Mucosa of descending colon (tissue), 3 donors: ENCODE results near the gene KRT23. TPM values are rescaled to one million over a fixed set of nuclear protein-coding genes. Genes with fewer than 3 reads are reported as not detected.
"Not testable (repeated sequence)": the region's sequence is repeated elsewhere in the genome, so short reads cannot be mapped to it uniquely, and the experiment has no call there.

Experiments used
- ATAC-seq: fragments of 200-7000 bp; cut with Tn5 transposase; one replicate; pipeline ENCODE4 v1.9.1; 2020; ENCODE audit warnings: mild to moderate bottlenecking, moderate library complexity
- DNase-seq, 3 donors: peaks; one replicate each; pipeline ENCODE4 v3.0.0-alpha.2; 2020
- H3K36me3 ChIP-seq: fragments of 200-600 bp; one replicate; pipeline ENCODE4 v1.8.0; 2021; ENCODE audit warnings: low read depth, mild to moderate bottlenecking
- H3K4me1 ChIP-seq: fragments of 200-600 bp; one replicate; pipeline ENCODE4 v1.8.0; 2021; ENCODE audit warnings: low read depth, mild to moderate bottlenecking
- H3K4me3 ChIP-seq: fragments of 200-600 bp; one replicate; pipeline ENCODE4 v1.8.0; 2021; ENCODE audit warnings: mild to moderate bottlenecking
- H3K9me3 ChIP-seq: fragments of 200-600 bp; one replicate; pipeline ENCODE4 v1.8.0; 2021; ENCODE audit warnings: mild to moderate bottlenecking
- intact Hi-C, 2 donors: fragments of 100-400 bp; cut with DNase I in 1 of 2; cut with micrococcal nuclease in 1 of 2; formaldehyde crosslinking; loops; one replicate each; pipeline versions ENCODE4 v1.11.0 to v1.11.1; 2022; cut with DNase I, micrococcal nuclease
- total RNA-seq, 3 donors: library from RNA; stranded (reverse); fragmentation: NEBNext Ultra II Directional in 2 of 3; extraction: Animal tissue kit (Norgen Biotek cat#: 25700) in 2 of 3; gene quantifications; one replicate each; pipeline versions ENCODE4 v1.2.1 to v1.2.4, GENCODE V29; 2021 to 2023
- TF ChIP-seq, protein P1 (sequence below): fragments of 200-600 bp; IDR thresholded peaks from one replicate; pipeline ENCODE4 v1.8.0; 2022; ENCODE audit warnings: antibody characterized with exemption, mild to moderate bottlenecking
- donor health status: DM: no; HTN: no; CAD: no; lungs with moderate emphysema.
- donor health status: DM: no; HTN: no; CAD: no.
- donor health status: DM: no; HTN: yes; CAD: no.

Gene KRT23
- total RNA-seq, 3 donors from 2014 or later, result 0.53 TPM; not detected in 2

DNA sequence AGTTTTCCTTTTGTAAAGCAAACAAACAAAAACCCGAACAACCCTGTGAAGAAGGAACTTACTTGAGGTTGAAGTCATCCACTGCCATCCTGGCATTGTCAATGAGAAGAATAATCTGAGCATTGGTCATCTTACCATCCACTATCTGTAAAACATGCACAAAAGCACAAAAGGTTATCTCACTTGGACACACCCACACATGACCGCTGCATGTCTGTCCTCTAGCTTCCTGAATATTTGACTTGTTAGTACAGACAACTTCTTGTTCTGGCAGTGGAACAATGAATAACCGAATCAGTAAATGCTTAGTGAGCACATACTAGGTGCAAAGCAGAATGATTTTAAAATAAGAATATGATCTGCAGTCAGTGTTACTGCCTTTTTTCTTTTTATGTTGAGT, 6.1 kb downstream of the KRT23 start:
- Histone ChIP-seq H3K36me3 (no peaks in the 10 kb centered on the region), H3K4me3 (no peak overlapping the region), H3K9me3 (no peaks in the 10 kb centered on the region), H3K4me1 (no peaks in the 10 kb centered on the region)
- DNase-seq (no peak), ATAC-seq (no peak)
- TF ChIP-seq, protein P1, sequence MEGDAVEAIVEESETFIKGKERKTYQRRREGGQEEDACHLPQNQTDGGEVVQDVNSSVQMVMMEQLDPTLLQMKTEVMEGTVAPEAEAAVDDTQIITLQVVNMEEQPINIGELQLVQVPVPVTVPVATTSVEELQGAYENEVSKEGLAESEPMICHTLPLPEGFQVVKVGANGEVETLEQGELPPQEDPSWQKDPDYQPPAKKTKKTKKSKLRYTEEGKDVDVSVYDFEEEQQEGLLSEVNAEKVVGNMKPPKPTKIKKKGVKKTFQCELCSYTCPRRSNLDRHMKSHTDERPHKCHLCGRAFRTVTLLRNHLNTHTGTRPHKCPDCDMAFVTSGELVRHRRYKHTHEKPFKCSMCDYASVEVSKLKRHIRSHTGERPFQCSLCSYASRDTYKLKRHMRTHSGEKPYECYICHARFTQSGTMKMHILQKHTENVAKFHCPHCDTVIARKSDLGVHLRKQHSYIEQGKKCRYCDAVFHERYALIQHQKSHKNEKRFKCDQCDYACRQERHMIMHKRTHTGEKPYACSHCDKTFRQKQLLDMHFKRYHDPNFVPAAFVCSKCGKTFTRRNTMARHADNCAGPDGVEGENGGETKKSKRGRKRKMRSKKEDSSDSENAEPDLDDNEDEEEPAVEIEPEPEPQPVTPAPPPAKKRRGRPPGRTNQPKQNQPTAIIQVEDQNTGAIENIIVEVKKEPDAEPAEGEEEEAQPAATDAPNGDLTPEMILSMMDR, result no peak
- intact Hi-C loops, result no loop called here

GRCh38 chr17:40926341-40926740, 11.1 kb downstream of the KRT23 start:
- ATAC-seq, result no peak
- Histone ChIP-seq H3K4me1 (no peaks in the 10 kb centered on the region), H3K9me3 (no peaks in the 10 kb centered on the region), H3K36me3 (no peaks in the 10 kb centered on the region), H3K4me3 (no peak overlapping the region)
- intact Hi-C loops, result no loop called here
- TF ChIP-seq, protein P1, result no peak
- no peak for DNase-seq

GRCh38 chr17:40922239-40922638, 15.2 kb downstream of the KRT23 start:
- DNase-seq (no peak), ATAC-seq (peak; percentile 72)
- no peak overlapping the region for H3K4me3 ChIP-seq
- H3K4me1 ChIP-seq, result no peaks in the 10 kb centered on the region
- H3K9me3 ChIP-seq, result no peaks in the 10 kb centered on the region
- TF ChIP-seq, protein P1, result no peak
- no peaks in the 10 kb centered on the region for H3K36me3 ChIP-seq
- intact Hi-C loops, result no loop called here

DNA sequence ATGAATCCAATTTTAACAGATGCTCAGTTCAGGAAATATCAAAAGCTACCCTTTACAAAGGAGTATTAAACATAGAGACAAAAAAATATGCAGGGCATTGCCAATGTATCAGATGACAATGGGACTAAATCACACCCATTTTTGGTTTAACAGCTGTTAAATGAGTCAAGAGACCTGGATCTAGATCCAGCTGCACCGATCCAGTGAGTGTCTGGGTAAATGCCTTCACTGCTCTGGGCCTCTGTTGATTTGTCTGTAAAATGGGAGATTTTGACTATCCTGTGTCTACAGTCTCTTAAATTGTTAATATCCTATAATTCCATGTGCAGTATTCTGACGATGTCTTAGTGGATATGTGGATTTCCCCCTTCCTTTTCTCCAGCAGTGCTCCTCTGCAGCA, 16.4 kb downstream of the KRT23 start:
- Histone ChIP-seq H3K4me1 (no peaks in the 10 kb centered on the region), H3K4me3 (no peak overlapping the region), H3K9me3 (no peaks in the 10 kb centered on the region), H3K36me3 (no peaks in the 10 kb centered on the region)
- TF ChIP-seq, protein P1, result no peak
- DNase-seq (no peak), ATAC-seq (no peak)
- intact Hi-C loops, result no loop called here

- ATAC-seq, intact Hi-C loops, H3K4me1 ChIP-seq, H3K4me3 ChIP-seq, H3K36me3 ChIP-seq, H3K9me3 ChIP-seq, DNase-seq: not testable (repeated sequence)
Observed at GRCh38 chr17:40917116-40917515, 20.3 kb downstream of the KRT23 start.

DNA sequence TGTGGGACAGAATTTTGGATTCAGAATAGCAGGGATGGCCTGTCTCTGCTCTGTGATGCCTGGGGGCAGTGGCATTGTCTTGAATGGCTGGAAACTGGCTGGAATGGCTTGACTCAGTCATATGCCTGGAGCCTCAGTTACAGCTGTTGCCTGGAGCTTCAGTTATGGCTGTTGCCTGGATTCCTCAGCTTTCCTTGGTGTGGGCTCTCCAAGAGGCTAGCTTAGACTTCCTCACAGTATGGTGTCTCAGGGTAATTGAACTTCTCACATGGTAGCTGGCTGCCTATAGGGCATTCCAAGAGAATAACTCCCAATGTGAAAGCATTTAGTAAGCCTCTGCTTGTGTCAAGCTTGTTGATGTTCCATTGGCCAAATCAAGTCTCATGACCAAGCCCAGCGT, 21.1 kb downstream of the KRT23 start:
- intact Hi-C loops, result no loop called here
- H3K4me1 ChIP-seq, result no peaks in the 10 kb centered on the region
- H3K4me3 ChIP-seq, result no peak overlapping the region
- H3K9me3 ChIP-seq, result no peaks in the 10 kb centered on the region
- DNase-seq, result no peak
- no peak for ATAC-seq
- H3K36me3 ChIP-seq, result no peaks in the 10 kb centered on the region
- TF ChIP-seq, protein P1, result no peak
